A549 (cell line): Measurements from ENCODE around the gene TRAK2.

Source experiments
- CBX2 ChIP-seq: fragments of 200-600 bp; sonication (generic); IDR thresholded peaks from 2 replicates; pipeline ENCODE4 v1.6.1; 2016; ENCODE audit warnings: low read depth, mild to moderate bottlenecking, borderline replicate concordance
- E2F6 ChIP-seq: IDR thresholded peaks from 2 replicates; pipeline ENCODE4 v1.6.1; 2012; ENCODE audit warnings: low read depth, borderline replicate concordance
- ELK1 ChIP-seq: fragments of 150-350 bp; IDR thresholded peaks from 2 replicates; pipeline ENCODE4 v1.6.1; 2014; ENCODE audit warnings: low read depth, mild to moderate bottlenecking, low read length
- EP300 ChIP-seq, 2 experiments: fragments of >200 bp; sonication (Bioruptor Twin); formaldehyde crosslinking; IDR thresholded peaks; 2 replicates in 1 of 2; 3 replicates in 1 of 2; pipeline ENCODE4 v1.6.1; 2016 to 2017
- JUN ChIP-seq, 2 experiments: fragments of >200 bp; sonication (Bioruptor Twin); formaldehyde crosslinking; IDR thresholded peaks; 2 replicates in 1 of 2; 3 replicates in 1 of 2; pipeline ENCODE4 v1.6.1; 2016 to 2017
- NFE2L2 ChIP-seq: fragments of 150-350 bp; conservative IDR thresholded peaks from 2 replicates; pipeline ENCODE4 v1.6.1; 2014; ENCODE audit warnings: low read length
- POLR2A ChIP-seq: IDR thresholded peaks from 2 replicates; pipeline ENCODE4 v1.6.1; 2012; ENCODE audit warnings: mild to moderate bottlenecking, low read length
- POLR2AphosphoS2 ChIP-seq: conservative IDR thresholded peaks from 2 replicates; pipeline ENCODE4 v1.6.1; 2012; ENCODE audit warnings: low read length, improper control_type of control experiment, inconsistent platforms
- RAD21 ChIP-seq, 2 experiments: fragments of >200 bp in 1 of 2; sonication (Bioruptor Twin) in 1 of 2; formaldehyde crosslinking in 1 of 2; IDR thresholded peaks in 1 of 2; conservative IDR thresholded peaks in 1 of 2; 2 replicates in 1 of 2; 3 replicates in 1 of 2; pipeline ENCODE4 v1.6.1; 2012 to 2018; ENCODE audit warnings: inconsistent platforms in 1 of 2
- ZFP36 ChIP-seq: fragments of 450-650 bp; IDR thresholded peaks from 2 replicates; pipeline ENCODE4 v1.6.1; 2014; ENCODE audit warnings: borderline replicate concordance; ENCODE audit not compliant: partially characterized antibody
- TF ChIP-seq, protein P1 (sequence below): fragments of >200 bp; sonication (Bioruptor Twin); formaldehyde crosslinking; IDR thresholded peaks from 3 replicates; pipeline ENCODE4 v1.5.1; 2016
- TF ChIP-seq, protein P2 (sequence below): IDR thresholded peaks from 2 replicates; pipeline ENCODE4 v1.6.1; 2012

DNA sequence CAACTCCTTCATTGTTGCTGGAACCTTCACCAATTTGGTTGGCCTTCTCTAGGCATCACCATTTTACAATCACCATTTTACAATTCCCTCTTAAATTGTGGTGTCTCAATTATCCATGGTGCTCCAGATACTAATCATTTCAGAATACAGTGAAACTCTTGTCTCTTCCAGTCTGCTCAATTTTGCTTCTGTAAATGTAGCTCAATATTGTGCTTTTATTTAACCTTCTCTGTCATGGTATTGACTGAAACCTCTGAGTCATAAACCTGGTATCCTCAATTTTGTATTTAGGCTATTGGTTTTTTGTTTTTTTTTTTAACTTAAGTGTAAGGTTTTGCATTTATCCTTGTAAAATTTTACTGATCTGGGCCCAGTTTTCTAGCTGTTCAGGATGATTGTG, 16.4 kb upstream of the TRAK2 start:
- no peak for TF ChIP-seq POLR2A
- TF ChIP-seq ZFP36 = no peak
- TF ChIP-seq, protein P1, sequence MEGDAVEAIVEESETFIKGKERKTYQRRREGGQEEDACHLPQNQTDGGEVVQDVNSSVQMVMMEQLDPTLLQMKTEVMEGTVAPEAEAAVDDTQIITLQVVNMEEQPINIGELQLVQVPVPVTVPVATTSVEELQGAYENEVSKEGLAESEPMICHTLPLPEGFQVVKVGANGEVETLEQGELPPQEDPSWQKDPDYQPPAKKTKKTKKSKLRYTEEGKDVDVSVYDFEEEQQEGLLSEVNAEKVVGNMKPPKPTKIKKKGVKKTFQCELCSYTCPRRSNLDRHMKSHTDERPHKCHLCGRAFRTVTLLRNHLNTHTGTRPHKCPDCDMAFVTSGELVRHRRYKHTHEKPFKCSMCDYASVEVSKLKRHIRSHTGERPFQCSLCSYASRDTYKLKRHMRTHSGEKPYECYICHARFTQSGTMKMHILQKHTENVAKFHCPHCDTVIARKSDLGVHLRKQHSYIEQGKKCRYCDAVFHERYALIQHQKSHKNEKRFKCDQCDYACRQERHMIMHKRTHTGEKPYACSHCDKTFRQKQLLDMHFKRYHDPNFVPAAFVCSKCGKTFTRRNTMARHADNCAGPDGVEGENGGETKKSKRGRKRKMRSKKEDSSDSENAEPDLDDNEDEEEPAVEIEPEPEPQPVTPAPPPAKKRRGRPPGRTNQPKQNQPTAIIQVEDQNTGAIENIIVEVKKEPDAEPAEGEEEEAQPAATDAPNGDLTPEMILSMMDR = no peak
- TF ChIP-seq CBX2 = no peak
- TF ChIP-seq, protein P2, sequence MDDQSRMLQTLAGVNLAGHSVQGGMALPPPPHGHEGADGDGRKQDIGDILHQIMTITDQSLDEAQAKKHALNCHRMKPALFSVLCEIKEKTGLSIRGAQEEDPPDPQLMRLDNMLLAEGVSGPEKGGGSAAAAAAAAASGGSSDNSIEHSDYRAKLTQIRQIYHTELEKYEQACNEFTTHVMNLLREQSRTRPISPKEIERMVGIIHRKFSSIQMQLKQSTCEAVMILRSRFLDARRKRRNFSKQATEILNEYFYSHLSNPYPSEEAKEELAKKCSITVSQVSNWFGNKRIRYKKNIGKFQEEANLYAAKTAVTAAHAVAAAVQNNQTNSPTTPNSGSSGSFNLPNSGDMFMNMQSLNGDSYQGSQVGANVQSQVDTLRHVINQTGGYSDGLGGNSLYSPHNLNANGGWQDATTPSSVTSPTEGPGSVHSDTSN = no peak
- TF ChIP-seq NFE2L2 = no peak
- TF ChIP-seq RAD21 (conservative IDR thresholded peaks at IDR 0.05 in 1 of 2, IDR thresholded peaks at IDR 0.05 in 1 of 2) = no peak
- no peak for TF ChIP-seq E2F6
- no peak for TF ChIP-seq ELK1
- TF ChIP-seq POLR2AphosphoS2 = no peak
- TF ChIP-seq EP300 (IDR thresholded peaks at IDR 0.05) = no peak
- TF ChIP-seq JUN (IDR thresholded peaks at IDR 0.05) = no peak
